Endodermal cell (in vitro differentiated cells): ENCODE data around the gene WASF3. TPM values are rescaled to one million over a fixed set of nuclear protein-coding genes. Genes with fewer than 3 reads are reported as not detected.

ENCODE experiments used
- DNase-seq: peaks from one replicate; pipeline ENCODE4 v3.0.0-alpha.2; 2017
- H3K27ac ChIP-seq: 2 replicates; pipeline ENCODE4 v1.5.1; 2013; ENCODE audit warnings: mild to moderate bottlenecking, low read depth, low read length, moderate library complexity
- H3K27me3 ChIP-seq: 2 replicates; pipeline ENCODE4 v1.6.1; 2013; ENCODE audit warnings: mild to moderate bottlenecking, low read length, moderate library complexity; ENCODE audit not compliant: insufficient read depth, control insufficient read depth, poor library complexity, severe bottlenecking
- H3K36me3 ChIP-seq: 2 replicates; pipeline ENCODE4 v1.7.0; 2013; ENCODE audit warnings: mild to moderate bottlenecking, low read length, moderate library complexity; ENCODE audit not compliant: control insufficient read depth, insufficient read depth
- H3K4me1 ChIP-seq: one replicate; pipeline ENCODE4 v1.7.0; 2013; ENCODE audit warnings: low read length; ENCODE audit not compliant: control insufficient read depth, insufficient read depth
- H3K4me3 ChIP-seq: 2 replicates; pipeline ENCODE4 v1.5.1; 2013; ENCODE audit warnings: mild to moderate bottlenecking, low read length, moderate library complexity
- H3K9ac ChIP-seq: 2 replicates; pipeline ENCODE4 v1.6.1; 2013; ENCODE audit warnings: mild to moderate bottlenecking, low read length, moderate library complexity; ENCODE audit not compliant: poor library complexity, severe bottlenecking; ENCODE audit errors: extremely low read depth
- H3K9me3 ChIP-seq: 2 replicates; pipeline ENCODE4 v1.6.1; 2013; ENCODE audit warnings: mild to moderate bottlenecking, low read length, moderate library complexity; ENCODE audit not compliant: control insufficient read depth
- H3K27ac Mint-ChIP-seq: 2 replicates; pipeline ENCODE4 v1.8.0; 2020; ENCODE audit warnings: mixed read lengths
- H3K27me3 Mint-ChIP-seq: 2 replicates; pipeline ENCODE4 v1.8.0; 2021; ENCODE audit warnings: mild to moderate bottlenecking, mixed read lengths; ENCODE audit not compliant: insufficient read depth
- H3K36me3 Mint-ChIP-seq: 2 replicates; pipeline ENCODE4 v1.8.0; 2020; ENCODE audit warnings: low read depth, mixed read lengths
- H3K4me1 Mint-ChIP-seq: 2 replicates; pipeline ENCODE4 v1.8.0; 2020; ENCODE audit warnings: mixed read lengths
- H3K4me3 Mint-ChIP-seq: 2 replicates; pipeline ENCODE4 v1.8.0; 2020; ENCODE audit warnings: mild to moderate bottlenecking, moderate library complexity, mixed read lengths
- H3K9me3 Mint-ChIP-seq: 2 replicates; pipeline ENCODE4 v1.8.0; 2020; ENCODE audit warnings: mild to moderate bottlenecking, mixed read lengths
- WGBS, 2 experiments: methylation state at CpG; one replicate each; pipeline versions ENCODE4 v1.1.5 to v1.1.7; 2013; ENCODE audit warnings: missing lambda C conversion rate in 2 of 2, mixed read lengths in 1 of 2; ENCODE audit not compliant: insufficient coverage in 1 of 2, insufficient read length in 1 of 2; 5-methylcytosine and 5-hydroxymethylcytosine counted together
- total RNA-seq, 2 donors: library from RNA; stranded (reverse); fragmentation: NEBNext Ultra II Directional in 1 of 2; extraction: Animal tissue kit (Norgen Biotek cat#: 25700) in 1 of 2; gene quantifications; 2 replicates in 1 of 2; 3 replicates in 1 of 2; pipeline ENCODE4 v1.2.1, GENCODE V29; 2021
- TF ChIP-seq, protein P1 (sequence below): fragments of 200-600 bp; sonication (generic); conservative IDR thresholded peaks from 2 replicates; pipeline ENCODE4 v1.5.0; 2021; ENCODE audit warnings: antibody characterized with exemption, mild to moderate bottlenecking

The WASF3 gene
- total RNA-seq, 2 donors from 2014 or later: 20.5 to 32.6 TPM

DNA sequence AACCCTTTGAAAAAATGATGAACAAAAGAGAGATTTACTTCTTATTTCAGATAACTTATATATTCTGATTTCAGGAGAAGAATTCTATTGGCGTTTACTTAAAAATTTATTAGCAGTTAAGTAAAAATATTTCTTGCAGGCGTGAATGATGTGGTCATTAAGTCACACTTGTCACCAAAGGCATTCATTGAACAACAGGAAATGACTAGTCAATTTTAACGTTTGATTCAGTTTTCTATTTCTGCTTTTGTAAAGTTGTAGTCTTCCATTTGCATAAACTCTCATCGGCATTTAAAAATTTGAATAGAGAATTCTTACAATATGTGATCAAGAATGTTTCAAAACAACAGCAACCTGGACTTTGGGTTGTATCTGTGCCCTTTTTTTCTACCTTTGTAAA is 119.7 kb downstream of the WASF3 start:
- Mint-ChIP-seq H3K4me1 (peaks cover 18% of the 10 kb centered on the region), H3K9me3 (no peaks in the 10 kb centered on the region), H3K27ac (no peak overlapping the region), H3K36me3 (peaks cover 6% of the 10 kb centered on the region), H3K4me3 (no peak overlapping the region), H3K27me3 (no peaks in the 10 kb centered on the region)
- TF ChIP-seq, protein P1, sequence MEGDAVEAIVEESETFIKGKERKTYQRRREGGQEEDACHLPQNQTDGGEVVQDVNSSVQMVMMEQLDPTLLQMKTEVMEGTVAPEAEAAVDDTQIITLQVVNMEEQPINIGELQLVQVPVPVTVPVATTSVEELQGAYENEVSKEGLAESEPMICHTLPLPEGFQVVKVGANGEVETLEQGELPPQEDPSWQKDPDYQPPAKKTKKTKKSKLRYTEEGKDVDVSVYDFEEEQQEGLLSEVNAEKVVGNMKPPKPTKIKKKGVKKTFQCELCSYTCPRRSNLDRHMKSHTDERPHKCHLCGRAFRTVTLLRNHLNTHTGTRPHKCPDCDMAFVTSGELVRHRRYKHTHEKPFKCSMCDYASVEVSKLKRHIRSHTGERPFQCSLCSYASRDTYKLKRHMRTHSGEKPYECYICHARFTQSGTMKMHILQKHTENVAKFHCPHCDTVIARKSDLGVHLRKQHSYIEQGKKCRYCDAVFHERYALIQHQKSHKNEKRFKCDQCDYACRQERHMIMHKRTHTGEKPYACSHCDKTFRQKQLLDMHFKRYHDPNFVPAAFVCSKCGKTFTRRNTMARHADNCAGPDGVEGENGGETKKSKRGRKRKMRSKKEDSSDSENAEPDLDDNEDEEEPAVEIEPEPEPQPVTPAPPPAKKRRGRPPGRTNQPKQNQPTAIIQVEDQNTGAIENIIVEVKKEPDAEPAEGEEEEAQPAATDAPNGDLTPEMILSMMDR: no peak
- DNase-seq: no peak
- Histone ChIP-seq H3K27ac (no peak overlapping the region), H3K9ac (no peak overlapping the region), H3K4me3 (no peak overlapping the region), H3K27me3 (no peaks in the 10 kb centered on the region), H3K4me1 (no peaks in the 10 kb centered on the region), H3K9me3 (no peaks in the 10 kb centered on the region), H3K36me3 (peaks cover 5% of the 10 kb centered on the region)
- 89 to 95% methylated on average over 2 to 4 of the region's 4 CpGs for WGBS, 2 experiments

GRCh38 chr13:26678330-26678729 is 120.8 kb downstream of the WASF3 start:
- Mint-ChIP-seq H3K9me3 (no peaks in the 10 kb centered on the region), H3K4me1 (peaks cover 18% of the 10 kb centered on the region), H3K4me3 (no peak overlapping the region), H3K27ac (peak overlapping the region; percentile 42), H3K36me3 (peaks cover 13% of the 10 kb centered on the region), H3K27me3 (no peaks in the 10 kb centered on the region)
- H3K4me1 ChIP-seq: no peaks in the 10 kb centered on the region
- peaks cover 7% of the 10 kb centered on the region for H3K36me3 ChIP-seq
- no peaks in the 10 kb centered on the region for H3K9me3 ChIP-seq
- no peak overlapping the region for H3K27ac ChIP-seq
- H3K9ac ChIP-seq: no peak overlapping the region
- TF ChIP-seq, protein P1: no peak
- DNase-seq: no peak
- H3K4me3 ChIP-seq: no peak overlapping the region
- 97 to 100% methylated on average over 1 to 4 of the region's 5 CpGs for WGBS, 2 experiments
- H3K27me3 ChIP-seq: no peaks in the 10 kb centered on the region

GRCh38 chr13:26678796-26679195 is 121.3 kb downstream of the WASF3 start:
- TF ChIP-seq, protein P1: peak; percentile 45
- Mint-ChIP-seq H3K27ac (peak overlapping the region; percentile 42), H3K4me3 (no peak overlapping the region), H3K36me3 (peaks cover 15% of the 10 kb centered on the region), H3K4me1 (peaks cover 18% of the 10 kb centered on the region), H3K9me3 (no peaks in the 10 kb centered on the region), H3K27me3 (no peaks in the 10 kb centered on the region)
- WGBS, 2 experiments: 86 to 87% methylated on average over 9 to 17 of the region's 17 CpGs
- DNase-seq: peak; percentile 68
- Histone ChIP-seq H3K9ac (no peak overlapping the region), H3K27ac (no peak overlapping the region), H3K27me3 (no peaks in the 10 kb centered on the region), H3K4me3 (no peak overlapping the region), H3K9me3 (no peaks in the 10 kb centered on the region), H3K36me3 (peaks cover 10% of the 10 kb centered on the region), H3K4me1 (no peaks in the 10 kb centered on the region)
